A673 (cell line): ENCODE data around the gene ACOT7. TPM values are rescaled to one million over a fixed set of nuclear protein-coding genes. Genes with fewer than 3 reads are reported as not detected.

Experiments used
- BruUV-seq: library from RNA; stranded (reverse); fragments of 400-500 nt; replicated peaks from 2 replicates; lab custom pipeline; 2021; lab: Mats Ljungman, UMichigan
- CTCF ChIA-PET: fragments of 300-600 bp; sonication (Branson Sonifier 250); formaldehyde crosslinking; loops from one replicate; lab custom pipeline; 2022; ENCODE audit warnings: antibody characterized with exemption; lab: Charles Lee
- POLR2A ChIA-PET: fragments of 300-600 bp; sonication (Branson Sonifier 250); formaldehyde crosslinking; loops from one replicate; lab custom pipeline; 2022; ENCODE audit warnings: antibody characterized with exemption; ENCODE audit not compliant: low non-redundant PET; lab: Charles Lee
- DNase-seq: peaks from one replicate; pipeline ENCODE4 v3.0.0-alpha.2; 2015; ENCODE audit warnings: low spot score
- H3K27ac ChIP-seq: fragments of 200-600 bp; sonication (generic); 2 replicates; pipeline ENCODE4 v1.5.1; 2016; ENCODE audit warnings: mixed run types, low read depth, mild to moderate bottlenecking, mixed read lengths, antibody characterized with exemption, low read length; ENCODE audit not compliant: poor library complexity, severe bottlenecking
- H3K27me3 ChIP-seq: fragments of 200-600 bp; sonication (generic); replicated peaks from 2 replicates; pipeline ENCODE4 v1.6.1; 2017; ENCODE audit warnings: mixed run types, low read depth, mild to moderate bottlenecking, mixed read lengths, antibody characterized with exemption, low read length; ENCODE audit not compliant: insufficient read depth, poor library complexity
- H3K36me3 ChIP-seq: fragments of 200-600 bp; sonication (generic); 2 replicates; pipeline ENCODE4 v1.6.1; 2016; ENCODE audit warnings: mixed run types, mild to moderate bottlenecking, mixed read lengths, antibody characterized with exemption, low read length; ENCODE audit not compliant: insufficient read depth, poor library complexity, severe bottlenecking
- H3K4me1 ChIP-seq: fragments of 200-600 bp; sonication (generic); 2 replicates; pipeline ENCODE4 v1.6.1; 2017; ENCODE audit warnings: mixed run types, mild to moderate bottlenecking, mixed read lengths, antibody characterized with exemption, low read length; ENCODE audit not compliant: insufficient read depth, poor library complexity, severe bottlenecking
- H3K4me3 ChIP-seq: fragments of 200-600 bp; sonication (generic); 2 replicates; pipeline ENCODE4 v1.5.1; 2016; ENCODE audit warnings: low read depth, mixed run types, mild to moderate bottlenecking, mixed read lengths, low read length; ENCODE audit not compliant: poor library complexity, severe bottlenecking
- H3K9me3 ChIP-seq: fragments of 200-600 bp; sonication (generic); 2 replicates; pipeline ENCODE4 v1.6.1; 2016; ENCODE audit warnings: mixed run types, low read depth, mild to moderate bottlenecking, mixed read lengths, antibody characterized with exemption, low read length; ENCODE audit not compliant: poor library complexity, severe bottlenecking
- CTCF ChIP-seq: fragments of 300-800, 200-600 bp; sonication (generic); conservative IDR thresholded peaks from 2 replicates; pipeline ENCODE4 v1.5.1; 2017; ENCODE audit warnings: low read depth, mild to moderate bottlenecking, antibody characterized with exemption, low read length, moderate library complexity, mixed read lengths
- EZH2 ChIP-seq: fragments of 200-600 bp; sonication (generic); IDR thresholded peaks from 2 replicates; pipeline ENCODE4 v1.6.1; 2017; ENCODE audit warnings: borderline replicate concordance, low read depth, mild to moderate bottlenecking, mixed read lengths, antibody characterized with exemption, low read length; ENCODE audit not compliant: poor library complexity, severe bottlenecking
- intact Hi-C: fragments of 100-400 bp; cut with micrococcal nuclease; formaldehyde crosslinking; loops from one replicate; pipeline ENCODE4 v1.10.0; 2022; ENCODE audit not compliant: unreplicated experiment
- total RNA-seq: library from RNA; stranded (reverse); gene quantifications from 2 replicates; pipeline ENCODE4 v1.2.3, GENCODE V29; 2021

ACOT7 gene
- total RNA-seq, 1 experiment from 2014 or later, result 132 TPM

GRCh38 chr1:6409733-6410132, 16.2 kb upstream of the ACOT7 start:
- Histone ChIP-seq H3K36me3 (no peaks in the 10 kb centered on the region), H3K27me3 (peaks cover 15% of the 10 kb centered on the region), H3K4me1 (no peaks in the 10 kb centered on the region), H3K4me3 (no peak overlapping the region), H3K27ac (no peak overlapping the region), H3K9me3 (no peaks in the 10 kb centered on the region)
- ChIA-PET CTCF (interaction anchor here (0.7 to 1.0 kb wide), 2 partner anchors 27 to 92 kb away, joined by 5 to 12 read pairs; no protein-coding TSS in a partner anchor), POLR2A (no interaction called here)
- TF ChIP-seq EZH2 (no peak), CTCF (no peak)
- no peak for DNase-seq
- BruUV-seq, result no TSS peak
- intact Hi-C loops, result no loop called here

DNA sequence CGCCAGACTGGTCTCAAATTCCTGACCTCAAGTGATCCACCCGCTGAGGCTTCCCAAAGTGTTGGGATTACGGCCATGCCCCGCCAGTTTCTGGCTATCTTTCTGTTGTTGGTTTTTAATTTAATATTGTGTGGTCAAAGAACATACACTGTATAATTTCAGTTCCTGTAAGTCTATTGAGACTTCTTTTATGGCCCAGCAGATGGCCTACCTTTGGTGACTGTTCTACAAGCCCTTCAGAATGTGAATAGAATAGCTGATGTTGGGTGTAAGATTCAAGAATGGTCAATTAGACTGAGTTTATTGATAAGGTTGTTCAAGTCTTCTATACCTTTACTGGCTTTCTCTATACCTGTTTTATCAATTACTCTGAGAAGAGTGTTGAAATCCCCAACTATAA, 15.5 kb upstream of the ACOT7 start:
- POLR2A ChIA-PET, result no interaction called here
- no peak overlapping the region for H3K4me3 ChIP-seq
- H3K4me1 ChIP-seq, result no peaks in the 10 kb centered on the region
- TF ChIP-seq CTCF (no peak), EZH2 (no peak)
- intact Hi-C loops, result no loop called here
- no peak for DNase-seq
- CTCF ChIA-PET, result interaction anchor here (0.7 to 1.0 kb wide), 2 partner anchors 28 to 61 kb away, joined by 10 to 12 read pairs; no protein-coding TSS in a partner anchor
- no TSS peak for BruUV-seq
- H3K27ac ChIP-seq, result no peak overlapping the region
- no peaks in the 10 kb centered on the region for H3K9me3 ChIP-seq
- H3K36me3 ChIP-seq, result no peaks in the 10 kb centered on the region
- H3K27me3 ChIP-seq, result peaks cover 8% of the 10 kb centered on the region

- H3K27me3 ChIP-seq, result peaks cover 4% of the 10 kb centered on the region
- H3K4me1 ChIP-seq, result no peaks in the 10 kb centered on the region
- no peak overlapping the region for H3K4me3 ChIP-seq
- POLR2A ChIA-PET, result no interaction called here
- no peaks in the 10 kb centered on the region for H3K9me3 ChIP-seq
- intact Hi-C loops, result no loop called here
- H3K27ac ChIP-seq, result no peak overlapping the region
- no TSS peak for BruUV-seq
- TF ChIP-seq EZH2 (no peak), CTCF (no peak)
- DNase-seq, result no peak
- CTCF ChIA-PET, result interaction anchor here (0.6 kb wide), 1 partner anchor 12 kb away, joined by 9 read pairs; no protein-coding TSS in a partner anchor
- H3K36me3 ChIP-seq, result no peaks in the 10 kb centered on the region
Observed at GRCh38 chr1:6408023-6408422, 14.5 kb upstream of the ACOT7 start.
